Measurements from ENCODE around the gene KRT3.

The KRT3 gene

DNA sequence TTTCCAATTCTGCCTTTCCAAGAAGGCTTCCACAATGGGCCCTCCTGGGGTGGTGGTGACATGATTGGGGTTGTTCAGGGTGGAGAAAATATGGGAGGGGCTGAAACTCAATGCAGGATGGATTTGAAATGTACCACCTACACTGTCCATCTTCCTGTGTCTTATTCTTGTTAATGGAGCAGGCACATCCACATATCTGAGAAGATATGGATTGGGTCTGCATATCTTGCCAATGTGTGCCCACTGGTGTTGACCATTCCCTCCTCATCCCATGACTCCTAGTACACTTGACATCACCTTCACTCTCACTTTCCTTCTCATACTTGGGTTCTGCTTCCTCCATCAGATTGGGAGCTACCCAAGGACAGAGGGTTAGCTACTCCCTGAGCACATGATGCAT, 26.0 kb downstream of the KRT3 start:
- CTCF ChIA-PET: interaction anchor here (1.2 to 1.5 kb wide), 2 partner anchors 10 to 211 kb away, joined by 3 read pairs; no protein-coding TSS in a partner anchor
- H3K9me3 ChIP-seq (ENCODE audit: control insufficient read depth, insufficient read depth, low read depth, low read length): no peaks in the 10 kb centered on the region
- no peak overlapping the region for H3K4me3 ChIP-seq (ENCODE audit: low read depth, low read length)
- TF ChIP-seq ZNF670 (tag by site-specific recombination; IDR thresholded peaks at IDR 0.05; ENCODE audit: low read depth) (no peak), ZNF596 (tag by site-specific recombination; IDR thresholded peaks at IDR 0.05) (no peak), TRIM28 (IDR thresholded peaks at IDR 0.05; ENCODE audit: borderline replicate concordance, low read length) (no peak), ZNF266 (tag by site-specific recombination; IDR thresholded peaks at IDR 0.05; ENCODE audit: low read depth) (no peak), ZNF529 (tag by site-specific recombination; IDR thresholded peaks at IDR 0.05; ENCODE audit: insufficient replicate concordance) (no peak), ZNF658 (tag by site-specific recombination; IDR thresholded peaks at IDR 0.05) (no peak), ZNF155 (tag by site-specific recombination; IDR thresholded peaks at IDR 0.05) (no peak), ZBTB8A (tag by site-specific recombination; IDR thresholded peaks at IDR 0.05) (no peak), SP2 (tag by site-specific recombination; IDR thresholded peaks at IDR 0.05) (no peak), ZNF394 (tag by site-specific recombination; IDR thresholded peaks at IDR 0.05; ENCODE audit: borderline replicate concordance) (no peak), OVOL3 (tag by site-specific recombination; IDR thresholded peaks at IDR 0.05) (no peak), ZNF423 (tag by site-specific recombination; IDR thresholded peaks at IDR 0.05) (no peak), ZNF114 (tag by site-specific recombination; IDR thresholded peaks at IDR 0.05) (no peak), ZSCAN16 (tag by site-specific recombination; IDR thresholded peaks at IDR 0.05) (no peak)
- TF ChIP-seq, protein P1, sequence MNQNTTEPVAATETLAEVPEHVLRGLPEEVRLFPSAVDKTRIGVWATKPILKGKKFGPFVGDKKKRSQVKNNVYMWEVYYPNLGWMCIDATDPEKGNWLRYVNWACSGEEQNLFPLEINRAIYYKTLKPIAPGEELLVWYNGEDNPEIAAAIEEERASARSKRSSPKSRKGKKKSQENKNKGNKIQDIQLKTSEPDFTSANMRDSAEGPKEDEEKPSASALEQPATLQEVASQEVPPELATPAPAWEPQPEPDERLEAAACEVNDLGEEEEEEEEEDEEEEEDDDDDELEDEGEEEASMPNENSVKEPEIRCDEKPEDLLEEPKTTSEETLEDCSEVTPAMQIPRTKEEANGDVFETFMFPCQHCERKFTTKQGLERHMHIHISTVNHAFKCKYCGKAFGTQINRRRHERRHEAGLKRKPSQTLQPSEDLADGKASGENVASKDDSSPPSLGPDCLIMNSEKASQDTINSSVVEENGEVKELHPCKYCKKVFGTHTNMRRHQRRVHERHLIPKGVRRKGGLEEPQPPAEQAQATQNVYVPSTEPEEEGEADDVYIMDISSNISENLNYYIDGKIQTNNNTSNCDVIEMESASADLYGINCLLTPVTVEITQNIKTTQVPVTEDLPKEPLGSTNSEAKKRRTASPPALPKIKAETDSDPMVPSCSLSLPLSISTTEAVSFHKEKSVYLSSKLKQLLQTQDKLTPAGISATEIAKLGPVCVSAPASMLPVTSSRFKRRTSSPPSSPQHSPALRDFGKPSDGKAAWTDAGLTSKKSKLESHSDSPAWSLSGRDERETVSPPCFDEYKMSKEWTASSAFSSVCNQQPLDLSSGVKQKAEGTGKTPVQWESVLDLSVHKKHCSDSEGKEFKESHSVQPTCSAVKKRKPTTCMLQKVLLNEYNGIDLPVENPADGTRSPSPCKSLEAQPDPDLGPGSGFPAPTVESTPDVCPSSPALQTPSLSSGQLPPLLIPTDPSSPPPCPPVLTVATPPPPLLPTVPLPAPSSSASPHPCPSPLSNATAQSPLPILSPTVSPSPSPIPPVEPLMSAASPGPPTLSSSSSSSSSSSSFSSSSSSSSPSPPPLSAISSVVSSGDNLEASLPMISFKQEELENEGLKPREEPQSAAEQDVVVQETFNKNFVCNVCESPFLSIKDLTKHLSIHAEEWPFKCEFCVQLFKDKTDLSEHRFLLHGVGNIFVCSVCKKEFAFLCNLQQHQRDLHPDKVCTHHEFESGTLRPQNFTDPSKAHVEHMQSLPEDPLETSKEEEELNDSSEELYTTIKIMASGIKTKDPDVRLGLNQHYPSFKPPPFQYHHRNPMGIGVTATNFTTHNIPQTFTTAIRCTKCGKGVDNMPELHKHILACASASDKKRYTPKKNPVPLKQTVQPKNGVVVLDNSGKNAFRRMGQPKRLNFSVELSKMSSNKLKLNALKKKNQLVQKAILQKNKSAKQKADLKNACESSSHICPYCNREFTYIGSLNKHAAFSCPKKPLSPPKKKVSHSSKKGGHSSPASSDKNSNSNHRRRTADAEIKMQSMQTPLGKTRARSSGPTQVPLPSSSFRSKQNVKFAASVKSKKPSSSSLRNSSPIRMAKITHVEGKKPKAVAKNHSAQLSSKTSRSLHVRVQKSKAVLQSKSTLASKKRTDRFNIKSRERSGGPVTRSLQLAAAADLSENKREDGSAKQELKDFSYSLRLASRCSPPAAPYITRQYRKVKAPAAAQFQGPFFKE (tag by site-specific recombination; IDR thresholded peaks at IDR 0.05; ENCODE audit: borderline replicate concordance): no peak
- H3K27ac ChIP-seq (ENCODE audit: extremely low read depth, low read depth, low read length): no peak overlapping the region
- H3K36me3 ChIP-seq (ENCODE audit: control insufficient read depth in 2 of 2, insufficient read depth in 1 of 2, low read length in 2 of 2): no peaks in the 10 kb centered on the region
- H3K4me1 ChIP-seq (ENCODE audit: control insufficient read depth, insufficient read depth, low read length): no peaks in the 10 kb centered on the region
- POLR2A ChIA-PET: no interaction called here

DNA sequence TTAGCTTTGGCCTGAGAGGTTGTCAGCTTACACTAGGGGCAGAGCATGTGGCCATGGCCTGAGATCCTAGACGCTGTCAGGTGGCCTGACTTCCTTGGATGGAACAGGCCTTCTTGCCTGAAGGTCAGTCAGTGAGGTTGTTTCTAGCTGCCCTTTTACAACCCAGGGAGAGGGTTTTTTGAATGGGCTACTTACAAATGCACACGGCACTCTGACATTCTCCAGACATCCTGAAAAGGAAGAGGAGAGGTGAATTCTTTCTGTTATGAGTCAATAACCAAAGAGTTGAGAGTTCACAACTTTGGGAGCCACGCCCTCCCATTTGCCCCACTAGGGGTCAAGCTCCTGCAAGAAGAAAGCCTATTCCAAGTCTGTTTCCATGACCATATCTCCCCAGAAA, 26.6 kb downstream of the KRT3 start:
- H3K9me3 ChIP-seq (ENCODE audit: control insufficient read depth, insufficient read depth, low read depth, low read length): no peaks in the 10 kb centered on the region
- H3K4me3 ChIP-seq (ENCODE audit: low read depth, low read length): no peak overlapping the region
- ChIA-PET POLR2A (no interaction called here), CTCF (interaction anchor here (1.2 to 1.5 kb wide), 2 partner anchors 10 to 211 kb away, joined by 3 read pairs; no protein-coding TSS in a partner anchor)
- no peaks in the 10 kb centered on the region for H3K4me1 ChIP-seq (ENCODE audit: control insufficient read depth, insufficient read depth, low read length)
- H3K36me3 ChIP-seq (ENCODE audit: control insufficient read depth in 2 of 2, insufficient read depth in 1 of 2, low read length in 2 of 2): no peaks in the 10 kb centered on the region
- no peak overlapping the region for H3K27ac ChIP-seq (ENCODE audit: extremely low read depth, low read depth, low read length)
- TF ChIP-seq, protein P2, sequence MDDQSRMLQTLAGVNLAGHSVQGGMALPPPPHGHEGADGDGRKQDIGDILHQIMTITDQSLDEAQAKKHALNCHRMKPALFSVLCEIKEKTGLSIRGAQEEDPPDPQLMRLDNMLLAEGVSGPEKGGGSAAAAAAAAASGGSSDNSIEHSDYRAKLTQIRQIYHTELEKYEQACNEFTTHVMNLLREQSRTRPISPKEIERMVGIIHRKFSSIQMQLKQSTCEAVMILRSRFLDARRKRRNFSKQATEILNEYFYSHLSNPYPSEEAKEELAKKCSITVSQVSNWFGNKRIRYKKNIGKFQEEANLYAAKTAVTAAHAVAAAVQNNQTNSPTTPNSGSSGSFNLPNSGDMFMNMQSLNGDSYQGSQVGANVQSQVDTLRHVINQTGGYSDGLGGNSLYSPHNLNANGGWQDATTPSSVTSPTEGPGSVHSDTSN (CRISPR knock-in tag; IDR thresholded peaks at IDR 0.05): no peak
- no peak for TF ChIP-seq ZNF184 (tag by site-specific recombination; IDR thresholded peaks at IDR 0.05)
- no peak for TF ChIP-seq ZFP69B (tag by site-specific recombination; IDR thresholded peaks at IDR 0.05)
- TF ChIP-seq, protein P3, sequence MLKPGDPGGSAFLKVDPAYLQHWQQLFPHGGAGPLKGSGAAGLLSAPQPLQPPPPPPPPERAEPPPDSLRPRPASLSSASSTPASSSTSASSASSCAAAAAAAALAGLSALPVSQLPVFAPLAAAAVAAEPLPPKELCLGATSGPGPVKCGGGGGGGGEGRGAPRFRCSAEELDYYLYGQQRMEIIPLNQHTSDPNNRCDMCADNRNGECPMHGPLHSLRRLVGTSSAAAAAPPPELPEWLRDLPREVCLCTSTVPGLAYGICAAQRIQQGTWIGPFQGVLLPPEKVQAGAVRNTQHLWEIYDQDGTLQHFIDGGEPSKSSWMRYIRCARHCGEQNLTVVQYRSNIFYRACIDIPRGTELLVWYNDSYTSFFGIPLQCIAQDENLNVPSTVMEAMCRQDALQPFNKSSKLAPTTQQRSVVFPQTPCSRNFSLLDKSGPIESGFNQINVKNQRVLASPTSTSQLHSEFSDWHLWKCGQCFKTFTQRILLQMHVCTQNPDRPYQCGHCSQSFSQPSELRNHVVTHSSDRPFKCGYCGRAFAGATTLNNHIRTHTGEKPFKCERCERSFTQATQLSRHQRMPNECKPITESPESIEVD (tag by site-specific recombination; IDR thresholded peaks at IDR 0.05): no peak
- TF ChIP-seq ZBTB20 (tag by site-specific recombination; IDR thresholded peaks at IDR 0.05): no peak
- no peak for TF ChIP-seq ZNF777 (tag by site-specific recombination; IDR thresholded peaks at IDR 0.05; ENCODE audit: borderline replicate concordance)
- TF ChIP-seq ZNF654 (tag by site-specific recombination; IDR thresholded peaks at IDR 0.05; ENCODE audit: low read depth): no peak
- TF ChIP-seq ZNF223 (tag by site-specific recombination; IDR thresholded peaks at IDR 0.05): no peak
- TF ChIP-seq ZNF549 (tag by site-specific recombination; IDR thresholded peaks at IDR 0.05): no peak
- no peak for TF ChIP-seq SETDB1 (IDR thresholded peaks at IDR 0.05; ENCODE audit: insufficient read length, low read length)
- TF ChIP-seq ZNF596 (tag by site-specific recombination; IDR thresholded peaks at IDR 0.05): no peak
- no peak for TF ChIP-seq ZNF544 (tag by site-specific recombination; IDR thresholded peaks at IDR 0.05)
- TF ChIP-seq, protein P4, sequence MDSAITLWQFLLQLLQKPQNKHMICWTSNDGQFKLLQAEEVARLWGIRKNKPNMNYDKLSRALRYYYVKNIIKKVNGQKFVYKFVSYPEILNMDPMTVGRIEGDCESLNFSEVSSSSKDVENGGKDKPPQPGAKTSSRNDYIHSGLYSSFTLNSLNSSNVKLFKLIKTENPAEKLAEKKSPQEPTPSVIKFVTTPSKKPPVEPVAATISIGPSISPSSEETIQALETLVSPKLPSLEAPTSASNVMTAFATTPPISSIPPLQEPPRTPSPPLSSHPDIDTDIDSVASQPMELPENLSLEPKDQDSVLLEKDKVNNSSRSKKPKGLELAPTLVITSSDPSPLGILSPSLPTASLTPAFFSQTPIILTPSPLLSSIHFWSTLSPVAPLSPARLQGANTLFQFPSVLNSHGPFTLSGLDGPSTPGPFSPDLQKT (IDR thresholded peaks at IDR 0.05; ENCODE audit: borderline replicate concordance, low read depth, low read length): no peak
- TF ChIP-seq ZNF221 (tag by site-specific recombination; IDR thresholded peaks at IDR 0.05; ENCODE audit: borderline replicate concordance): no peak
